K562 (cell line): ENCODE data around the gene RMC1. TPM values are rescaled to one million over a fixed set of nuclear protein-coding genes. Genes with fewer than 3 reads are reported as not detected.

Experiments used
- BRD4 ChIP-seq: fragments of 200-600 bp; sonication (generic); IDR thresholded peaks from 2 replicates; pipeline ENCODE4 v1.6.1; 2017; ENCODE audit warnings: inconsistent platforms
- DACH1 ChIP-seq: fragments of 450-650 bp; IDR thresholded peaks from 2 replicates; pipeline ENCODE4 v1.6.1; 2018; ENCODE audit not compliant: partially characterized antibody
- HMGXB4 ChIP-seq: sonication (generic); formaldehyde crosslinking; IDR thresholded peaks from 2 replicates; pipeline ENCODE4 v1.8.1; 2023; ENCODE audit warnings: mild to moderate bottlenecking, missing genetic modification reagents
- NFE2 ChIP-seq: IDR thresholded peaks from 2 replicates; pipeline ENCODE4 v1.6.1; 2014; ENCODE audit warnings: antibody characterized with exemption, low read depth
- NFYB ChIP-seq: IDR thresholded peaks from 2 replicates; pipeline ENCODE4 v1.6.1; 2011; ENCODE audit warnings: mild to moderate bottlenecking, moderate library complexity; ENCODE audit not compliant: insufficient read length; ENCODE audit errors: extremely low read depth
- NR1H2 ChIP-seq: sonication (generic); formaldehyde crosslinking; IDR thresholded peaks from 2 replicates; pipeline ENCODE4 v1.4.0; 2020; ENCODE audit warnings: mild to moderate bottlenecking, missing genetic modification reagents
- SMC3 ChIP-seq: conservative IDR thresholded peaks from 2 replicates; pipeline ENCODE4 v1.6.1; 2011; ENCODE audit warnings: low read depth, low read length, improper control_type of control experiment; ENCODE audit not compliant: insufficient read depth
- SPI1 ChIP-seq: IDR thresholded peaks from 2 replicates; pipeline ENCODE4 v1.6.1; 2011; ENCODE audit warnings: low read depth, low read length, control low read depth, borderline replicate concordance
- TCF3 ChIP-seq: sonication (generic); formaldehyde crosslinking; IDR thresholded peaks from 2 replicates; pipeline ENCODE4 v1.4.0; 2020; ENCODE audit warnings: mild to moderate bottlenecking, missing genetic modification reagents
- TOE1 ChIP-seq, 2 experiments: fragments of 450-650 bp in 1 of 2; sonication (generic) in 1 of 2; formaldehyde crosslinking in 1 of 2; IDR thresholded peaks; 2 replicates each; pipeline versions ENCODE4 v1.7.1 to v1.8.0; 2016 to 2022; ENCODE audit warnings: borderline replicate concordance in 2 of 2, mild to moderate bottlenecking in 2 of 2, antibody characterized with exemption in 1 of 2, inconsistent platforms in 1 of 2, low read depth in 1 of 2, missing genetic modification reagents in 1 of 2, moderate library complexity in 1 of 2
- ZBTB40 ChIP-seq, 2 experiments: fragments of 450-650 bp in 1 of 2; sonication (generic) in 1 of 2; formaldehyde crosslinking in 1 of 2; IDR thresholded peaks; 2 replicates each; pipeline versions ENCODE4 v1.7.1 to v1.9.0; 2016 to 2022; ENCODE audit warnings: inconsistent platforms in 1 of 2, mild to moderate bottlenecking in 1 of 2, missing genetic modification reagents in 1 of 2
- polyA plus RNA-seq, 8 experiments: library from polyadenylated mRNA; depleted of rRNA in 4 of 8; stranded (reverse) in 5 of 8; unstranded in 3 of 8; fragments of >200 nt; fragmentation: Nextera tagmentation in 2 of 8; fragmentation: Illumina TruSeq in 1 of 8; extraction: Ambion mirVana in 2 of 8; extraction: Trizol in 1 of 8; gene quantifications; 2 replicates each; pipeline versions ENCODE4 v1.2.1 to v1.2.3, GENCODE V29; 2011 to 2014; ENCODE audit warnings: inconsistent platforms in 1 of 8, missing spikeins in 1 of 8
- total RNA-seq, 7 experiments: library from RNA; depleted of rRNA in 6 of 7; stranded (reverse); fragments of >200 nt in 6 of 7; fragmentation: Illumina TruSeq in 2 of 7; extraction: Trizol in 2 of 7; gene quantifications; 2 replicates each; pipeline versions ENCODE4 v1.2.1 to v1.2.3, GENCODE V29; 2011 to 2021; ENCODE audit warnings: low replicate concordance in 1 of 7

The RMC1 gene
- total and polyA plus RNA-seq, 9 of the 15 experiments (the other 6 are each of a cell fraction or from before 2014, with no cell fraction given): 7.5 to 42.4 (median 35.5) TPM

DNA sequence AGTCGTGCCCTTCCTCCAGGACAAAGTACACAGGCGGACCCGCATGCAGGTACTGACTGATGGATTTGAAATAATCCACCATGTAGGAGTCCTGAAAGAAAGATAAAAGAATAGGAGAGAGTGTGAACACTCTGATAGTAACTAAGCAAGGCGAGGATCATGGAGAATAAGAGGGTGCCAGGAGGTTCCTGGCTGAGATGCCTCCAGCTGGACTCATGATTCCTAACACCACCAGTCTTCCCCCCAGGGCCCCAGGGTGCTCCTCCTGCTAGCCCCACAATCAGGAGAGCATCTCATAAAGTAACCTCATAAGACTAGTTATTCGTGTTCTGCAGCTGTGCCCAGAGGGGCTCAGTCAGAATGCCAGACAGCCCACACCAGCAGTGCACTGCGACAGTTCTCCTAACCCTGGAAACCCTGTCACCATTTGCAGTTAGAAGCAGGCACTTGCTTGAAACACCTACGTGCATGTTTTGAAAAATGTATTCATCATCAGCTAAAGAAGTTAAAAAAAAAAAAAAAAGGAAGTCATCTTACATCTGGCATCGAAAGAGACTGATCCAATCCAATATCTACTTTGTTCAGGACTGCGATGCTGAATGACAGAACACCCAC lies 36.7 kb downstream of the RMC1 start (continued):
- TF ChIP-seq ZBTB40 (IDR thresholded peaks at IDR 0.05): no peak
- no peak for TF ChIP-seq ZBTB40 (CRISPR knock-in tag; IDR thresholded peaks at IDR 0.05)
- TF ChIP-seq SPI1: 0 out of 2 replicates have a peak, but pooled peaks have one; percentile 42
- TF ChIP-seq NFE2: no peak
- no peak for TF ChIP-seq SMC3
- 0 out of 2 replicates have a peak, but pooled peaks have one; percentile 33 for TF ChIP-seq TCF3
- no peak for TF ChIP-seq DACH1
- TF ChIP-seq NR1H2 (CRISPR knock-in tag): no peak
- TF ChIP-seq HMGXB4: no peak
- no peak for TF ChIP-seq BRD4
- TF ChIP-seq TOE1 (IDR thresholded peaks at IDR 0.05; ENCODE audit: borderline replicate concordance): no peak
- no peak for TF ChIP-seq TOE1 (CRISPR knock-in tag; IDR thresholded peaks at IDR 0.05; ENCODE audit: borderline replicate concordance, low read depth)
- no peak for TF ChIP-seq NFYB
- TF ChIP-seq, all 486 proteins: peak for 5
